OCI-LY7 (cell line): ENCODE data around the gene POSTN. TPM values are rescaled to one million over a fixed set of nuclear protein-coding genes. Genes with fewer than 3 reads are reported as not detected.

Source experiments
- BruUV-seq: library from RNA; stranded (reverse); fragments of 400-500 nt; replicated peaks from 2 replicates; lab custom pipeline; 2021; lab: Mats Ljungman, UMichigan
- CTCF ChIA-PET: fragments of 300-600 bp; sonication (Branson Sonifier 250); formaldehyde crosslinking; loops from one replicate; lab custom pipeline; 2022; ENCODE audit warnings: antibody characterized with exemption; ENCODE audit not compliant: unreplicated experiment; lab: Charles Lee
- POLR2A ChIA-PET: fragments of 300-600 bp; sonication (Branson Sonifier 250); formaldehyde crosslinking; loops from one replicate; lab custom pipeline; 2022; ENCODE audit warnings: antibody characterized with exemption; lab: Charles Lee
- DNase-seq: peaks from one replicate; pipeline ENCODE4 v3.0.0-alpha.2; 2015; ENCODE audit warnings: low spot score
- H2AFZ ChIP-seq: fragments of 200-600 bp; sonication (generic), shearing (Covaris generic); 2 replicates; pipeline ENCODE4 v1.6.1; 2014; ENCODE audit warnings: mild to moderate bottlenecking, antibody characterized with exemption, low read length, moderate library complexity
- H3K27ac ChIP-seq: fragments of 200-600 bp; sonication (generic); 2 replicates; pipeline ENCODE4 v1.5.1; 2014; ENCODE audit warnings: mixed run types, low read depth, mild to moderate bottlenecking, moderate library complexity, low read length, inconsistent platforms; ENCODE audit not compliant: poor library complexity, severe bottlenecking
- H3K36me3 ChIP-seq: fragments of 200-600 bp; sonication (generic); 2 replicates; pipeline ENCODE4 v1.6.1; 2014; ENCODE audit warnings: mild to moderate bottlenecking, antibody characterized with exemption, low read length, moderate library complexity, mixed read lengths; ENCODE audit not compliant: insufficient read depth
- H3K4me1 ChIP-seq: fragments of 200-600 bp; sonication (generic); 2 replicates; pipeline ENCODE4 v1.5.1; 2014; ENCODE audit warnings: mild to moderate bottlenecking, low read length; ENCODE audit not compliant: insufficient read depth, poor library complexity, severe bottlenecking
- H3K4me2 ChIP-seq: fragments of 200-600 bp; sonication (generic); 2 replicates; pipeline ENCODE4 v1.6.1; 2014; ENCODE audit warnings: mild to moderate bottlenecking, low read length
- H3K4me3 ChIP-seq: fragments of 200-600 bp; sonication (generic); 2 replicates; pipeline ENCODE4 v1.5.1; 2014; ENCODE audit warnings: mild to moderate bottlenecking, low read depth, low read length; ENCODE audit not compliant: poor library complexity, severe bottlenecking
- H3K79me2 ChIP-seq: fragments of 200-600 bp; sonication (generic); 2 replicates; pipeline ENCODE4 v1.6.1; 2016; ENCODE audit warnings: low read depth, mild to moderate bottlenecking, low read length, moderate library complexity, mixed read lengths; ENCODE audit not compliant: insufficient read depth
- H3K9me2 ChIP-seq: fragments of 200-600 bp; sonication (generic); 2 replicates; pipeline ENCODE4 v1.6.1; 2016; ENCODE audit warnings: mild to moderate bottlenecking, low read length, mixed read lengths; ENCODE audit not compliant: insufficient read depth
- H3K9me3 ChIP-seq: fragments of 200-600 bp; sonication (generic); 2 replicates; pipeline ENCODE4 v1.6.1; 2014; ENCODE audit warnings: mild to moderate bottlenecking, mixed run types, low read length, mixed read lengths
- H4K20me1 ChIP-seq: fragments of 200-600 bp; sonication (generic); 2 replicates; pipeline ENCODE4 v1.6.1; 2014; ENCODE audit warnings: mild to moderate bottlenecking, antibody characterized with exemption, low read length, moderate library complexity, mixed read lengths; ENCODE audit not compliant: insufficient read depth
- EZH2phosphoT487 ChIP-seq: fragments of 200-600 bp; sonication (generic); IDR thresholded peaks from 2 replicates; pipeline ENCODE4 v1.6.1; 2018; ENCODE audit warnings: low read depth, borderline replicate concordance, mild to moderate bottlenecking, mixed run types, antibody characterized with exemption, low read length, moderate library complexity, mixed read lengths
- intact Hi-C: fragments of 100-400 bp; cut with micrococcal nuclease; formaldehyde crosslinking; loops from one replicate; pipeline ENCODE4 v1.10.0; 2022; ENCODE audit not compliant: unreplicated experiment
- total RNA-seq, 2 experiments: library from RNA; depleted of rRNA in 1 of 2; stranded (reverse); fragments of >200 nt in 1 of 2; shearing (Covaris generic) in 1 of 2; gene quantifications; 2 replicates each; pipeline ENCODE4 v1.2.3, GENCODE V29; 2014 to 2022
- TF ChIP-seq, protein P1 (sequence below): fragments of 200-600 bp; sonication (generic); conservative IDR thresholded peaks from 2 replicates; pipeline ENCODE4 v1.5.1; 2014; ENCODE audit warnings: mild to moderate bottlenecking, antibody characterized with exemption, low read length, moderate library complexity, mixed read lengths

The POSTN gene
- total RNA-seq, 2 experiments from 2014 or later: not detected

DNA sequence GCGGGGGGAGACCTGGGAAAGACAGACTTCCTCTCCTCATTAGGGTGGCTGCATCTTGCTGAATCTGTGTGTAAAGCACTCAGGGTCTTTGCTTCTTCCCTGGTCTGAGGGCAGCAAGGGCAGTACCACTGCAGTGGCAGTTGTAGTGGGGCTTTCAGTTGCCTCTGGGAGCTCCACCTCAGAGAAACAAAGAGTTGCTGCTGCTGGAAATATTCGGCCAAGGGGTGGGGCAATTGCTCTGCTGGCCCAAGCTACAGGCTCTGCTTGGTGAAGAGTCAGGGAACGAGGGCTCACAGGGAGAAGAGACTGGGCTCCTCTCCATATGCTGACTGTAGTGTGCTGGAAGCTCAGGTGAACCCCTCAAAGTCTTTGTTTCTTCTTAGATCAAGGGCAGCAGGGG is 52.5 kb downstream of the POSTN start:
- Histone ChIP-seq H3K4me1 (no peaks in the 10 kb centered on the region), H3K36me3 (no peaks in the 10 kb centered on the region), H3K9me3 (no peaks in the 10 kb centered on the region), H2AFZ (no peak overlapping the region), H4K20me1 (no peaks in the 10 kb centered on the region), H3K4me2 (no peak overlapping the region), H3K4me3 (no peak overlapping the region), H3K9me2 (no peaks in the 10 kb centered on the region), H3K79me2 (no peaks in the 10 kb centered on the region), H3K27ac (no peak overlapping the region)
- intact Hi-C loops: no loop called here
- CTCF ChIA-PET: no interaction called here
- DNase-seq: no peak
- TF ChIP-seq, protein P1, sequence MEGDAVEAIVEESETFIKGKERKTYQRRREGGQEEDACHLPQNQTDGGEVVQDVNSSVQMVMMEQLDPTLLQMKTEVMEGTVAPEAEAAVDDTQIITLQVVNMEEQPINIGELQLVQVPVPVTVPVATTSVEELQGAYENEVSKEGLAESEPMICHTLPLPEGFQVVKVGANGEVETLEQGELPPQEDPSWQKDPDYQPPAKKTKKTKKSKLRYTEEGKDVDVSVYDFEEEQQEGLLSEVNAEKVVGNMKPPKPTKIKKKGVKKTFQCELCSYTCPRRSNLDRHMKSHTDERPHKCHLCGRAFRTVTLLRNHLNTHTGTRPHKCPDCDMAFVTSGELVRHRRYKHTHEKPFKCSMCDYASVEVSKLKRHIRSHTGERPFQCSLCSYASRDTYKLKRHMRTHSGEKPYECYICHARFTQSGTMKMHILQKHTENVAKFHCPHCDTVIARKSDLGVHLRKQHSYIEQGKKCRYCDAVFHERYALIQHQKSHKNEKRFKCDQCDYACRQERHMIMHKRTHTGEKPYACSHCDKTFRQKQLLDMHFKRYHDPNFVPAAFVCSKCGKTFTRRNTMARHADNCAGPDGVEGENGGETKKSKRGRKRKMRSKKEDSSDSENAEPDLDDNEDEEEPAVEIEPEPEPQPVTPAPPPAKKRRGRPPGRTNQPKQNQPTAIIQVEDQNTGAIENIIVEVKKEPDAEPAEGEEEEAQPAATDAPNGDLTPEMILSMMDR: no peak
- no peak for TF ChIP-seq EZH2phosphoT487
- no TSS peak for BruUV-seq
- POLR2A ChIA-PET: no interaction called here

DNA sequence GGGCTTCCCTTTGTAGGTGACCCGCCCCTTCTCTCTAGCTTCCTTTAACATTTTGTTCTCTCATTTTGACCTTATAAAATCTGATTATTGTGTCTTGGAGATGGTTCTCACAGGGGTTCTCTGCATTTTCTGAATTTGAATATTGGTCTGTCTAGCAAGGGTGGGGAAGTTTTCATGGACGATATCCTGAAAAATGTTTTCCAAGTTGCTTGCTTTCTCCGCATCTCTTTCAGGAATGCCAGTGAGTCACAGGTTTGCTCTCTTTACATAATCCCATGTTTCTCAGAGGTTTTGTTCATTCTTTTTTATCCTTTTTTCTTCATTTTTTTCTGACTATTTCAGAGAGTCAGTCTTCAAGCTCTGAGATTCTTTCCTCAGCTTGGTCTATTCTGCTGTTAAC is 53.6 kb downstream of the POSTN start:
- BruUV-seq: no TSS peak
- intact Hi-C loops: no loop called here

DNA sequence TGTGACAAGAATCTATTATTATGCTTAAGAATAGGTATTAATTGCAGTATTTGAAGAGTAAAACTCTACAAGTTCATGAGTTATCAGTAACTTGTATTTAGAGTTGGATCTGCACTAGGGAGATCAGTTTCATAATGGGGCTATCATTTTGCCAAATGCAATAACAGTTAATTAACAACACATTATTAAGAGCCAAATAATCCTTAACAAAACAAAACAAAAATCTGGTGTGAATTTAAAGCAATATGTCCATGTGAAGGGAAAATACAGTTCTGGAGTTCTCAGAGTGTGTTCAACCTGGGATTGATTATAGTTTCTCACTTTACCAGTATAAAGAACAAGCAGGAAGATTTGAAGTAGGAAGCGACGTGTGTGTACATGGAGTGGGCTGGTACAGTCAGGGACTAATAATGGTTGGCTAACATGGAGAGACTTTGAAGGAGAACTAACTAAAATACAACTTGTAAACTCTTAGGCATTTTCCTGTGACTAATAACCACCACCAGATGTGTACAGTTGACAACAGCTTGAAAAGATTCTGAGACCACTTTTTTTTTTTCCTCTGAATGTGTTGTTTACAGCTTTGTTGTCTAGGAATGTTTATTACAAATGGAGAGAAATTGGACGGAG is 58.5 kb downstream of the POSTN start:
- H3K27ac ChIP-seq: no peak overlapping the region
- BruUV-seq: no TSS peak
- H3K4me1 ChIP-seq: no peaks in the 10 kb centered on the region
- no peak overlapping the region for H3K4me3 ChIP-seq
- ChIA-PET CTCF (no interaction called here), POLR2A (interaction anchor here (1.2 kb wide), 1 partner anchor 21 kb away, joined by 4 read pairs; no protein-coding TSS in a partner anchor)
- H3K79me2 ChIP-seq: no peaks in the 10 kb centered on the region
- intact Hi-C loops: no loop called here
- no peaks in the 10 kb centered on the region for H3K9me3 ChIP-seq
- H3K9me2 ChIP-seq: no peaks in the 10 kb centered on the region
- no peak overlapping the region for H2AFZ ChIP-seq
- no peaks in the 10 kb centered on the region for H4K20me1 ChIP-seq
- no peaks in the 10 kb centered on the region for H3K36me3 ChIP-seq
- no peak for TF ChIP-seq EZH2phosphoT487
- TF ChIP-seq, protein P1: no peak
- H3K4me2 ChIP-seq: no peak overlapping the region
- DNase-seq: no peak

More for the DNA sequence above, 53.6 kb downstream of the POSTN start:
- Histone ChIP-seq H3K36me3 (no peaks in the 10 kb centered on the region), H3K4me1 (no peaks in the 10 kb centered on the region), H3K4me3 (no peak overlapping the region), H3K9me3 (no peaks in the 10 kb centered on the region), H4K20me1 (no peaks in the 10 kb centered on the region), H3K9me2 (no peaks in the 10 kb centered on the region), H3K79me2 (no peaks in the 10 kb centered on the region), H3K27ac (no peak overlapping the region), H2AFZ (no peak overlapping the region), H3K4me2 (no peak overlapping the region)
- ChIA-PET POLR2A (no interaction called here), CTCF (no interaction called here)
- DNase-seq: no peak
- TF ChIP-seq EZH2phosphoT487: no peak
- TF ChIP-seq, protein P1: no peak
